WTC11 (cell line): ENCODE measurements around the gene OXSM.

Experiments used
- CTCF ChIP-seq: fragments of 200-600 bp; IDR thresholded peaks from 2 replicates; pipeline ENCODE4 v1.8.0; 2022; ENCODE audit warnings: antibody characterized with exemption
- ETV6 ChIP-seq: sonication (generic); formaldehyde crosslinking; IDR thresholded peaks from 2 replicates; pipeline ENCODE4 v1.8.1; 2022; ENCODE audit warnings: mild to moderate bottlenecking, missing genetic modification reagents
- MAX ChIP-seq: sonication (generic); formaldehyde crosslinking; IDR thresholded peaks from 2 replicates; pipeline ENCODE4 v1.8.0; 2022; ENCODE audit warnings: mild to moderate bottlenecking, missing genetic modification reagents
- SMAD3 ChIP-seq: sonication (generic); formaldehyde crosslinking; IDR thresholded peaks from 2 replicates; pipeline ENCODE4 v1.8.0; 2022; ENCODE audit warnings: missing genetic modification reagents, mild to moderate bottlenecking, borderline replicate concordance
- TF ChIP-seq, protein P1 (sequence below): sonication (generic); formaldehyde crosslinking; IDR thresholded peaks from 2 replicates; pipeline ENCODE4 v1.8.1; 2022; ENCODE audit warnings: low read depth, mild to moderate bottlenecking, moderate library complexity, missing genetic modification reagents, borderline replicate concordance
- TF ChIP-seq, protein P2 (sequence below): sonication (generic); formaldehyde crosslinking; IDR thresholded peaks from 2 replicates; pipeline ENCODE4 v1.8.0; 2022; ENCODE audit warnings: mild to moderate bottlenecking, missing genetic modification reagents

GRCh38 chr3:25817638-25818037 is 27.7 kb downstream of the OXSM start:
- no peak for TF ChIP-seq CTCF
- TF ChIP-seq, protein P1, sequence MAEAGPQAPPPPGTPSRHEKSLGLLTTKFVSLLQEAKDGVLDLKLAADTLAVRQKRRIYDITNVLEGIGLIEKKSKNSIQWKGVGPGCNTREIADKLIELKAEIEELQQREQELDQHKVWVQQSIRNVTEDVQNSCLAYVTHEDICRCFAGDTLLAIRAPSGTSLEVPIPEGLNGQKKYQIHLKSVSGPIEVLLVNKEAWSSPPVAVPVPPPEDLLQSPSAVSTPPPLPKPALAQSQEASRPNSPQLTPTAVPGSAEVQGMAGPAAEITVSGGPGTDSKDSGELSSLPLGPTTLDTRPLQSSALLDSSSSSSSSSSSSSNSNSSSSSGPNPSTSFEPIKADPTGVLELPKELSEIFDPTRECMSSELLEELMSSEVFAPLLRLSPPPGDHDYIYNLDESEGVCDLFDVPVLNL = no peak
- no peak for TF ChIP-seq ETV6 (CRISPR knock-in tag)
- no peak for TF ChIP-seq MAX
- TF ChIP-seq SMAD3 (CRISPR knock-in tag) = no peak
- TF ChIP-seq, protein P2, sequence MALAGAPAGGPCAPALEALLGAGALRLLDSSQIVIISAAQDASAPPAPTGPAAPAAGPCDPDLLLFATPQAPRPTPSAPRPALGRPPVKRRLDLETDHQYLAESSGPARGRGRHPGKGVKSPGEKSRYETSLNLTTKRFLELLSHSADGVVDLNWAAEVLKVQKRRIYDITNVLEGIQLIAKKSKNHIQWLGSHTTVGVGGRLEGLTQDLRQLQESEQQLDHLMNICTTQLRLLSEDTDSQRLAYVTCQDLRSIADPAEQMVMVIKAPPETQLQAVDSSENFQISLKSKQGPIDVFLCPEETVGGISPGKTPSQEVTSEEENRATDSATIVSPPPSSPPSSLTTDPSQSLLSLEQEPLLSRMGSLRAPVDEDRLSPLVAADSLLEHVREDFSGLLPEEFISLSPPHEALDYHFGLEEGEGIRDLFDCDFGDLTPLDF (CRISPR knock-in tag) = no peak
